CD4-positive, alpha-beta memory T cell (primary cell): ENCODE data around the gene DENND11. TPM values are rescaled to one million over a fixed set of nuclear protein-coding genes. Genes with fewer than 3 reads are reported as not detected.

ENCODE experiments used
- CTCF ChIA-PET: fragments of 350-600 bp; sonication (Branson Sonifier 250); formaldehyde crosslinking; loops from one replicate; lab custom pipeline; 2021; ENCODE audit warnings: inconsistent platforms; ENCODE audit not compliant: partially characterized antibody; lab: Charles Lee
- POLR2A ChIA-PET: fragments of 350-600 bp; sonication (Branson Sonifier 250); formaldehyde crosslinking; loops from one replicate; lab custom pipeline; 2021; ENCODE audit not compliant: partially characterized antibody; lab: Charles Lee
- DNase-seq, 5 donors: peaks; one replicate each; pipeline versions ENCODE4 v3.0.0 to v3.0.0-alpha.2; 2020 to 2022; ENCODE audit warnings: mixed read lengths in 1 of 5
- H3K27ac ChIP-seq: one replicate; pipeline ENCODE4 v1.7.0; 2013; ENCODE audit warnings: low read depth, low read length
- H3K27me3 ChIP-seq: 2 replicates; pipeline ENCODE4 v1.7.0; 2013; ENCODE audit warnings: mild to moderate bottlenecking, low read length, moderate library complexity; ENCODE audit not compliant: insufficient read depth
- H3K36me3 ChIP-seq: 2 replicates; pipeline ENCODE4 v1.7.0; 2013; ENCODE audit warnings: mild to moderate bottlenecking, low read length, moderate library complexity; ENCODE audit not compliant: insufficient read depth
- H3K4me1 ChIP-seq: 2 replicates; pipeline ENCODE4 v1.7.0; 2013; ENCODE audit warnings: mild to moderate bottlenecking, low read length, moderate library complexity; ENCODE audit not compliant: insufficient read depth
- H3K4me3 ChIP-seq, 2 donors: one replicate each; pipeline ENCODE4 v1.7.0; 2013; ENCODE audit warnings: low read length in 2 of 2, mild to moderate bottlenecking in 1 of 2
- H3K9me3 ChIP-seq, 2 donors: one replicate each; pipeline ENCODE4 v1.7.0; 2013; ENCODE audit warnings: low read length in 2 of 2, control low read depth in 1 of 2; ENCODE audit not compliant: control insufficient read depth in 1 of 2
- H3K27ac Mint-ChIP-seq, 7 donors: one replicate each; pipeline ENCODE4 v1.8.0; 2020 to 2021; ENCODE audit warnings: mixed read lengths in 7 of 7, mild to moderate bottlenecking in 6 of 7, inconsistent platforms in 3 of 7, moderate library complexity in 3 of 7
- H3K27me3 Mint-ChIP-seq, 2 donors: one replicate each; pipeline ENCODE4 v1.8.0; 2020 to 2021; ENCODE audit warnings: mixed read lengths in 2 of 2
- H3K36me3 Mint-ChIP-seq, 2 donors: one replicate each; pipeline ENCODE4 v1.8.0; 2020 to 2021; ENCODE audit warnings: mixed read lengths in 2 of 2, inconsistent platforms in 1 of 2, mild to moderate bottlenecking in 1 of 2
- H3K4me1 Mint-ChIP-seq, 4 donors: one replicate each; pipeline ENCODE4 v1.8.0; 2020 to 2021; ENCODE audit warnings: mixed read lengths in 4 of 4, mild to moderate bottlenecking in 1 of 4
- H3K4me3 Mint-ChIP-seq, 8 donors: one replicate each; pipeline ENCODE4 v1.8.0; 2020 to 2021; ENCODE audit warnings: mixed read lengths in 8 of 8, mild to moderate bottlenecking in 7 of 8, moderate library complexity in 6 of 8, inconsistent platforms in 3 of 8
- H3K9me3 Mint-ChIP-seq, 8 donors: one replicate each; pipeline ENCODE4 v1.8.0; 2020 to 2021; ENCODE audit warnings: mixed read lengths in 8 of 8, mild to moderate bottlenecking in 5 of 8, inconsistent platforms in 3 of 8, moderate library complexity in 1 of 8
- intact Hi-C: fragments of 100-400 bp; cut with micrococcal nuclease; formaldehyde crosslinking; loops from one replicate; pipeline ENCODE4 v1.15.1; 2023
- polyA plus RNA-seq, 2 donors: library from polyadenylated mRNA; unstranded; fragments of 300-500 nt; fragmentation: Illumina TruSeq; gene quantifications; one replicate each; pipeline ENCODE4 v1.2.3, GENCODE V29; 2021
- total RNA-seq, 2 experiments: library from RNA; stranded (reverse); gene quantifications; one replicate each; pipeline ENCODE4 v1.2.3, GENCODE V29; 2021

Gene DENND11
- total and polyA plus RNA-seq, 4 experiments from 2014 or later = 5.0 to 62.9 (median 38.7) TPM

- Mint-ChIP-seq H3K4me1 (peaks cover 0 to 4% (median 0%) of the 10 kb centered on the region in 4 donors), H3K27me3 (no peaks in the 10 kb centered on the region), H3K27ac (peak overlapping the region in 1 of 7 donors; percentile 10), H3K36me3 (peaks cover 27 to 51% of the 10 kb centered on the region in 2 donors), H3K4me3 (no peak overlapping the region), H3K9me3 (no peaks in the 10 kb centered on the region)
- CTCF ChIA-PET = no interaction called here
- Histone ChIP-seq H3K4me1 (no peaks in the 10 kb centered on the region), H3K9me3 (no peaks in the 10 kb centered on the region), H3K27ac (no peak overlapping the region), H3K27me3 (no peaks in the 10 kb centered on the region), H3K4me3 (no peak overlapping the region), H3K36me3 (peaks cover 4% of the 10 kb centered on the region)
- intact Hi-C loops = no loop called here
- DNase-seq = no peak
- POLR2A ChIA-PET = no interaction called here
These were observed 26.3 kb downstream of the DENND11 start for GRCh38 chr7:141675436-141676215.

- Mint-ChIP-seq H3K36me3 (peaks cover 23 to 45% of the 10 kb centered on the region in 2 donors), H3K27ac (peak overlapping the region in 2 of 7 donors; percentile 32 to 51)
These were observed 27.3 kb downstream of the DENND11 start for GRCh38 chr7:141674702-141675101.

GRCh38 chr7:141674171-141674671 lies 27.7 kb downstream of the DENND11 start:
- Histone ChIP-seq H3K27me3 (no peaks in the 10 kb centered on the region), H3K27ac (no peak overlapping the region), H3K4me3 (no peak overlapping the region), H3K36me3 (peaks cover 6% of the 10 kb centered on the region), H3K4me1 (no peaks in the 10 kb centered on the region), H3K9me3 (no peaks in the 10 kb centered on the region)
- no peaks in the 10 kb centered on the region for H3K9me3 Mint-ChIP-seq
- H3K27me3 Mint-ChIP-seq = no peaks in the 10 kb centered on the region
- peak overlapping the region in 2 of 7 donors; percentile 47 to 51 for H3K27ac Mint-ChIP-seq
- no peaks in the 10 kb centered on the region for H3K4me1 Mint-ChIP-seq
- no peak for DNase-seq
- intact Hi-C loops = no loop called here
- ChIA-PET POLR2A (no interaction called here), CTCF (interaction anchor here (0.8 kb wide), 1 partner anchor 140 kb away, joined by 3 read pairs; no protein-coding TSS in a partner anchor)
- peaks cover 23 to 45% of the 10 kb centered on the region in 2 donors for H3K36me3 Mint-ChIP-seq
- no peak overlapping the region for H3K4me3 Mint-ChIP-seq

More at GRCh38 chr7:141674702-141675101, 27.3 kb downstream of the DENND11 start:
- no peaks in the 10 kb centered on the region for H3K27me3 Mint-ChIP-seq
- H3K27me3 ChIP-seq = no peaks in the 10 kb centered on the region
- no peak overlapping the region for H3K27ac ChIP-seq
- CTCF ChIA-PET = interaction anchor here (0.8 kb wide), 1 partner anchor 141 kb away, joined by 3 read pairs; no protein-coding TSS in a partner anchor
- H3K4me1 ChIP-seq = no peaks in the 10 kb centered on the region
- no peaks in the 10 kb centered on the region for H3K4me1 Mint-ChIP-seq
- peaks cover 6% of the 10 kb centered on the region for H3K36me3 ChIP-seq
- POLR2A ChIA-PET = no interaction called here
- H3K4me3 ChIP-seq = no peak overlapping the region
- no peaks in the 10 kb centered on the region for H3K9me3 Mint-ChIP-seq
- DNase-seq = no peak
- intact Hi-C loops = no loop called here
- H3K9me3 ChIP-seq = no peaks in the 10 kb centered on the region
- no peak overlapping the region for H3K4me3 Mint-ChIP-seq

GRCh38 chr7:141673346-141673745 lies 28.6 kb downstream of the DENND11 start:
- Histone ChIP-seq H3K36me3 (peaks cover 6% of the 10 kb centered on the region), H3K27ac (no peak overlapping the region), H3K4me3 (no peak overlapping the region), H3K27me3 (no peaks in the 10 kb centered on the region), H3K9me3 (no peaks in the 10 kb centered on the region), H3K4me1 (no peaks in the 10 kb centered on the region)
- Mint-ChIP-seq H3K4me1 (peaks cover 0 to 2% (median 0%) of the 10 kb centered on the region in 4 donors), H3K27me3 (no peaks in the 10 kb centered on the region), H3K36me3 (peaks cover 19 to 49% of the 10 kb centered on the region in 2 donors), H3K4me3 (no peak overlapping the region), H3K9me3 (no peaks in the 10 kb centered on the region), H3K27ac (no peak overlapping the region)
- intact Hi-C loops = no loop called here
- DNase-seq = no peak
- ChIA-PET POLR2A (no interaction called here), CTCF (interaction anchor here (0.9 kb wide), 1 partner anchor 18 kb away, joined by 7 read pairs; no protein-coding TSS in a partner anchor)

- H3K27me3 ChIP-seq = no peaks in the 10 kb centered on the region
- peaks cover 19 to 50% of the 10 kb centered on the region in 2 donors for H3K36me3 Mint-ChIP-seq
- CTCF ChIA-PET = no interaction called here
These were observed 30.1 kb downstream of the DENND11 start for GRCh38 chr7:141671705-141672496.

GRCh38 chr7:141668853-141669252 lies 33.1 kb downstream of the DENND11 start:
- Mint-ChIP-seq H3K27ac (peak overlapping the region in 6 of 7 donors; percentile 37 to 71 (median 54)), H3K27me3 (no peaks in the 10 kb centered on the region), H3K36me3 (peaks cover 17 to 57% of the 10 kb centered on the region in 2 donors), H3K4me1 (peaks cover 0 to 5% (median 2%) of the 10 kb centered on the region in 4 donors), H3K4me3 (no peak overlapping the region), H3K9me3 (no peaks in the 10 kb centered on the region)
- no peak for DNase-seq
- CTCF ChIA-PET = interaction anchor here (1.6 to 3.0 kb wide), 2 partner anchors 8 to 14 kb away, joined by 3 to 9 read pairs; no protein-coding TSS in a partner anchor
- Histone ChIP-seq H3K4me3 (no peak overlapping the region), H3K9me3 (no peaks in the 10 kb centered on the region), H3K27ac (no peak overlapping the region), H3K4me1 (no peaks in the 10 kb centered on the region), H3K36me3 (peaks cover 14% of the 10 kb centered on the region), H3K27me3 (no peaks in the 10 kb centered on the region)
- intact Hi-C loops = no loop called here
- POLR2A ChIA-PET = no interaction called here

More at GRCh38 chr7:141671705-141672496, 30.1 kb downstream of the DENND11 start:
- Histone ChIP-seq H3K9me3 (no peaks in the 10 kb centered on the region), H3K36me3 (peaks cover 6% of the 10 kb centered on the region), H3K27ac (no peak overlapping the region), H3K4me3 (no peak overlapping the region), H3K4me1 (no peaks in the 10 kb centered on the region)
- peak overlapping the region in 2 of 7 donors; percentile 13 to 86 for H3K27ac Mint-ChIP-seq
- H3K27me3 Mint-ChIP-seq = no peaks in the 10 kb centered on the region
- POLR2A ChIA-PET = no interaction called here
- intact Hi-C loops = no loop called here
- H3K4me3 Mint-ChIP-seq = no peak overlapping the region
- DNase-seq = no peak
- peaks cover 0 to 2% (median 0%) of the 10 kb centered on the region in 4 donors for H3K4me1 Mint-ChIP-seq
- H3K9me3 Mint-ChIP-seq = no peaks in the 10 kb centered on the region
